Gastrocnemius medialis (tissue), 4 donors: Measurements from ENCODE around the gene TMTC2.

Experiments
- CTCF ChIP-seq, 5 experiments: fragments of 450-650 bp in 3 of 5; fragments of 200-600 bp in 2 of 5; sonication (generic) in 2 of 5; IDR thresholded peaks in 4 of 5; conservative IDR thresholded peaks in 1 of 5; 1 replicate in 4 of 5; 2 replicates in 1 of 5; pipeline ENCODE4 v1.5.1; 2016 to 2019; ENCODE audit warnings: antibody characterized with exemption in 5 of 5, mild to moderate bottlenecking in 3 of 5, moderate library complexity in 3 of 5
- POLR2A ChIP-seq, 2 donors: fragments of 450-650 bp; IDR thresholded peaks; one replicate each; pipeline ENCODE4 v1.6.1; 2017; ENCODE audit warnings: antibody characterized with exemption in 2 of 2, mild to moderate bottlenecking in 2 of 2, moderate library complexity in 2 of 2

GRCh38 chr12:83143950-83144349 lies 457.2 kb downstream of the TMTC2 start:
- TF ChIP-seq CTCF (IDR thresholded peaks at IDR 0.05 in 4 of 5, conservative IDR thresholded peaks at IDR 0.05 in 1 of 5), result no peak
- TF ChIP-seq POLR2A (IDR thresholded peaks at IDR 0.05), result no peak
